Measurements from ENCODE around the gene SNX6.

DNA sequence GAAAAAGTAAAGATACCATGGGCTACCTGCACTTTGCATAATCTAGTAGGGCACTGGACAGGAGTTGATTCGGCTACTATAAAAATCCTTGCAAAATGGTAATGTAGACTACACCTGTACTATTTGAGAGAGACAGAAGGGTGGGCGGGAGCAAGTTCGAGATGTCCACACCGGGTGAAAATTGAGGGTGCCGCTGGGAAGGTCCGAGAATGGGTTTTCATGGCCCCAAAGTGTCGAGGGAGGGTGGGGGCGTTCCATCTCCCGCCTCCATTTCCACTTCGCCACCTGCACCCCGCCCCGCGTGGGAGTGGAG lies 648 bp downstream of the SNX6 start:
- TF ChIP-seq, protein P1, sequence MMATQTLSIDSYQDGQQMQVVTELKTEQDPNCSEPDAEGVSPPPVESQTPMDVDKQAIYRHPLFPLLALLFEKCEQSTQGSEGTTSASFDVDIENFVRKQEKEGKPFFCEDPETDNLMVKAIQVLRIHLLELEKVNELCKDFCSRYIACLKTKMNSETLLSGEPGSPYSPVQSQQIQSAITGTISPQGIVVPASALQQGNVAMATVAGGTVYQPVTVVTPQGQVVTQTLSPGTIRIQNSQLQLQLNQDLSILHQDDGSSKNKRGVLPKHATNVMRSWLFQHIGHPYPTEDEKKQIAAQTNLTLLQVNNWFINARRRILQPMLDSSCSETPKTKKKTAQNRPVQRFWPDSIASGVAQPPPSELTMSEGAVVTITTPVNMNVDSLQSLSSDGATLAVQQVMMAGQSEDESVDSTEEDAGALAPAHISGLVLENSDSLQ (IDR thresholded peaks at IDR 0.05) = no peak
- TF ChIP-seq ELF4 (IDR thresholded peaks at IDR 0.05) (no peak), SUZ12 (IDR thresholded peaks at IDR 0.05) (no peak), FOXK2 (IDR thresholded peaks at IDR 0.05) (no peak), HDGF (IDR thresholded peaks at IDR 0.05; ENCODE audit: borderline replicate concordance) (no peak), SP1 (IDR thresholded peaks at IDR 0.05) (no peak), FOXM1 (IDR thresholded peaks at IDR 0.05; ENCODE audit: borderline replicate concordance) (no peak), NFRKB (IDR thresholded peaks at IDR 0.05) (no peak), BHLHE40 (IDR thresholded peaks at IDR 0.05; ENCODE audit: borderline replicate concordance) (no peak), LEF1 (IDR thresholded peaks at IDR 0.05; ENCODE audit: borderline replicate concordance) (no peak), L3MBTL2 (conservative IDR thresholded peaks at IDR 0.05) (no peak), FOXA1 (IDR thresholded peaks at IDR 0.05) (no peak), ZNF384 (IDR thresholded peaks at IDR 0.05) (no peak)
